Adipose tissue (tissue), 3 donors: ENCODE results near the gene ITGA11. TPM values are rescaled to one million over a fixed set of nuclear protein-coding genes. Genes with fewer than 3 reads are reported as not detected.

ENCODE experiments used
- H3K27ac ChIP-seq: one replicate; pipeline ENCODE4 v1.5.1; 2013; ENCODE audit warnings: low read depth, low read length
- WGBS, 3 donors: extraction: QIAGEN DNeasy Blood & Tissue Kit; methylation state at CpG; one replicate each; pipeline ENCODE4 v1.1.7; 2013; 5-methylcytosine and 5-hydroxymethylcytosine counted together
- polyA plus RNA-seq, 3 donors: library from polyadenylated mRNA; stranded (reverse); fragments of 200-250 nt; gene quantifications; one replicate each; pipeline ENCODE4 v1.2.3, GENCODE V29; 2013
- donor health status: healthy with polysubstance abuse.
- donor health status: Bipolar disorder and iron deficiency.
- donor health status: healthy.

The ITGA11 gene
- polyA plus RNA-seq, 3 donors: 0.44 to 5.1 (median 0.56) TPM

DNA sequence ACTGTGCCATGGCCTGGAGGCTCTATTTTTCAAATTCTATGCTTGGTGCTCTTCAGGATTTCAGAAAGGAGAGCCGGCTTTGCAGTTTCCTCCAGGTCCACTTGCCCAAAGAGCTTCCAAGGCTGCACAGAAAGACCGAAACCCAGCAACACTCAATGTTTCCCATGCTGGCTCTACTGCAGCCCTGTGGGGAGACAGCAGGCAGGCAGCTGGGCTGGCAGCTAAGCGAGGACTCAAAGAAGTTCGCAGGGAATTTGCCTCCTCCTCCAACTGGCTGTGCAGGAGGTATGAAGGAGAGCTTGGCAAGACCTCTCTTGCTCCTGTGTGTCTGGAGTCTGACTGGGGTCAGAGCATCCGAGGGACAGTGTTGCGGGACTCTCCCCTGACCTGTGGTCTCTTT, 17.4 kb upstream of the ITGA11 start:
- H3K27ac ChIP-seq: no peak overlapping the region
- WGBS, 3 donors: 79 to 90% (median 84%) methylated on average over 6 of the region's 6 CpGs

DNA sequence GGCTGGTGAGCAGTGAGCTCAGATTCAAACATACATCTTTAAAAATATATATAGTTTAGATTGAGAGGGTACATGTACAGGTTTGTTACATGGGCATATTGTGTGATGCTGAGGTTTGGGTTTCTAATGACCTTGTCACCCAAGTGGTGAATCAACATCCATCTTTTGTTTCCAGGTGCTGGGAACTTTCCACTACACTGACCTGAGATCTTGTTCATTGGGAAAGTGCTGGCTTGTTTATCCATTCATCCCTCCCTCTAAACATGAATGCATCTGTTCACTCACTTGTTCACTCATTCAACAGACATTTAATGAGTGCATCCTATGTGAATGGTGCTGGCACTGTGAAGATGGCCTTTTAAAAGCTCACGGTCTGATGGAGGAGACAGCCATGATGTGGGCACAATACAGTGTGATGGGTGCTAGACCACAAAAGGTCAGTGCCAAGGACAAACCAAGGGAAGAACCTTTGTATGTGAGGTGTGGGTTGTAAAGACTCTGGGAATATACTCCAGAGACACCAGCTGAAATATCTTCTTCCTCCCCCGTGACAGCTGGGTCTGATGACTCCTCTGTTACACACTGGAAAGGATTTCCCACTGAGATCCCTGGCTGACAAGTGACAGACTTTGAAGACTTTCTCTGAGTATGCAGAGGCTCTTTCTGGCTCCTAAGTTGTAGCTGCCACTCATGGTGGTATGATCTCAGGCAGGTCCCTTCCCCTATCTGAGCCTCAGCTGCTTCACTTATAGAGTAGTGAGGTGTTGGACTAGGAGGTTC, 16.2 kb upstream of the ITGA11 start:
- H3K27ac ChIP-seq: no peak overlapping the region
- 46 to 48% (median 48%) methylated on average over 2 of the region's 2 CpGs for WGBS, 3 donors

DNA sequence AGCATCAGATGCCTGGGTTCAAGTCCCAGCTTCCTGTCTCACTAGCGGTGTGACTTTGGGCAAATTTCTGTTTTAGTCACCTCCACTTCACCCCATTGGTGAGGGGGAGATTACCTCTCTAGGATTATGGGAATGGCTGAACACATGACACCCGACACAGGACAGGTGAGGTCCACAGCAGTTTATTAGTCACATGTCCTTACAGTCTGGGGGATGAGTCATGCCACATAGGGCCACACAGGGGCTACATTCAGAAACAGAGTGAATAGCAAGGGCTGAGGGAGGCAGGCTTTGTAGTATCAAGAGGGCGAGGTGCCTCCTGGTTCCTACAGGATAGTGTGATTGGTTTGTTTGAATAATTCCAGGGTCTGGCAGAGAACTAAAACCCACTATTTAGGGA, 15.2 kb upstream of the ITGA11 start:
- WGBS, 3 donors: 86 to 93% (median 92%) methylated on average over 3 of the region's 3 CpGs

DNA sequence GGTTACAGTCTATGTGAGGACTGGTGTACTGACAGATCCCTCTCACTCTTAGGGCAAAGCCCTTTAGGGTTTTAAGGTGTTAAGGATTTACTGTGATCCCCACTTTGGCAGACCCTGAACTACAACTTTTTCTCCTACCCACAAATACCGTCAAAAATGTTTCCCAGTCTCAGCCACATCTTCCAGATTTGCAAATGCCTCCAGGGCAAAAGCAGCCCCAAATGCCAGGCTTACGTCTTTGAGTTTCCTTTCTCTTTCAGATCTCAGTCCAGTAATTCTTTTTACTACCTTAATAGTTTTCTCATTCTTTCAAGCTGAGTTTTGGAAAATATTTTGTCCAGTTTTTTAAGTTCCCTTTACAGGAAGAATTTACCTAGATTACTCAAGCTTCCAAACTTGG, 13.4 kb upstream of the ITGA11 start:
- no peak overlapping the region for H3K27ac ChIP-seq
- WGBS, 3 donors: 78 to 85% (median 78%) methylated on average over 2 of the region's 2 CpGs

More for the DNA sequence above, 15.2 kb upstream of the ITGA11 start:
- no peak overlapping the region for H3K27ac ChIP-seq

DNA sequence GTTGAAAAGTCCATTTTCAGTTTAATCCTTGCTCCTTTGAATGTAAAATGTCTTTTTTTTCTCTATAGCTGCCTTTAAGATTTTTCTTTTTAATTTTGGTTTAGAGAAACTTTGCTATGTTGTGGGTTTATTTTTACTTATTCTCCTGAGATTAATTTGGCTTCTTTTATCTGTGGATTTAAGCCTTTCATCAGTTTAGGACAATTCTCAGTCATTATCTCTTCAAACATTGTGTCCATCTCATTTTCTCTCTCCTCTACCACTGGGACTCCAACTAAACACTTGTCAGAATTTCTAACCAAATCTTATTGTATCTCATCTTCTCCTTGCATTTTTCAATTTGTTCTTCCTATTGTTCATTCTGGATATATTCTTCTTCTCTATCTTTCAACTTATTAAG, 12.4 kb upstream of the ITGA11 start:
- H3K27ac ChIP-seq: no peak overlapping the region

DNA sequence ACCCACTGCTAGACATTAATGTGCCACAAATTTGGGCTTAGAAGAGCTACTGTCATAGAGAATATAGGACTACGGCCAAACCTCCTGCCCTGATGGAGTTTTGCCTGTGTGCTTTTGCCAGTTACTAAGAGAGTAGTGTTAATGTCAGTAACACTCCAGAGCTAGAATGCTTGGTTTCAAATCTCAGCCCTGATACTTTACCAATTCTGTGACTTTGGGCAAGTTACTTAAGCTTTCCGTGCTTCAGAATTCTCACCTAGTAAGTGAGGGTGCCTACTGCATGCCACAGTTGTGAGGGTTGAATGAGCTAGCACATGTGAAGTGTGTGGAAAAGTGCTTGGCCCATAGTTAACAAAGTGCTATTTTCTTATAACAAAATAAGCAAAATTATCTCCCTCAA, 10.9 kb upstream of the ITGA11 start:
- WGBS, 3 donors: 89 to 95% (median 95%) methylated on average over 2 of the region's 2 CpGs
- no peak overlapping the region for H3K27ac ChIP-seq

DNA sequence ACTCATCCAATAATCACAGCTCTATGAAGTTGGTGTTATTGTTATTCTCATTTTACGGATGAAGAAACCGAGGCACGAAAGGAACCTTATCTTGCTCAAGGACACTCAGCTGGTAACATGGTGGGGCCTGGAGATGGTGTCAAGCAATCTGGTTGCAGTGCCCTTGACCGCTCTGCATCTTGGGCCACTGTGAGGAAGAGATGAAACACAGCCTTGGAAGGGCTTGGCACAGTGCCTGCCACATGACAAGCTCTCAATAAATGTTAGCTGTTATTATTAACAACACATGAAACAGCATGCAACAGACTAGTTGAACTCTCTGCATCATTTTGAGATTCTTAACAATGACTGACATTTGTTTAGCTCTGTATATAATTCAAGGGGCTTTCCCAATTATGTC, 10.1 kb upstream of the ITGA11 start:
- no peak overlapping the region for H3K27ac ChIP-seq
- 77 to 95% (median 88%) methylated on average over 4 of the region's 4 CpGs for WGBS, 3 donors

DNA sequence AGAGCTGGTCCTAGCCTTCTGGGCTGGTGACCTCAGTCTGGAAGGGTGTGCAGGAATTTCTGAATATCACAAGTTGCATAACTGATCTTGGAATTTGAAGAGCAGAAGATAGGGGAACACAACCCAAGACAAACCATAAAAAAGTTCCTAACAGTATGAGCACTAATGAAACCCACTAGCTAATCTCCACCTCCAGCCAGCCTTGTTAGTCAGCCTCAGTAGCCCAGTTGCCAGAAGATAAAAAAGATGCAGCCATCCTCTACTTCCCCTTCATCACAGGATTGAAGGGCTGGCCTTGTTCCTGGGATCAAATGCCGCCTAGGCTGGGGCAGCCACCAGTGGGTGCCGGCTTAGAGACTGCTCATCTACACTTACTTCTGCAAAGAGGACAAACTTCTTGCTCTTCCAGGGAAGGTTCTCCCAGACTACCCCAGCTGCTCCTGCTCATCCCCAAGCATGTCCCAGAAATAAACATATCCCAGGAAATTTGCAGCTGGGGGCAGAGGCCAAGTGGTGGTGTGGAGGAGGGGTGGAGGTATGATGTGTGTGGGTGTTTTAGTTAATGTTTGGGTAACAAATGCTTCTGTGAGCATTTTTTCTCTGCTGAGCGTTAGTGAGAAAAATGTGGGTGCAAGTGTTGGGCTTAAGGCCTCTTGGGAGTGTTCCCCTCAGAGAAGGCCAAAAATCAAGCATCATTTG, 9.2 kb upstream of the ITGA11 start:
- 61 to 65% (median 62%) methylated on average over 3 of the region's 3 CpGs for WGBS, 3 donors
- no peak overlapping the region for H3K27ac ChIP-seq

DNA sequence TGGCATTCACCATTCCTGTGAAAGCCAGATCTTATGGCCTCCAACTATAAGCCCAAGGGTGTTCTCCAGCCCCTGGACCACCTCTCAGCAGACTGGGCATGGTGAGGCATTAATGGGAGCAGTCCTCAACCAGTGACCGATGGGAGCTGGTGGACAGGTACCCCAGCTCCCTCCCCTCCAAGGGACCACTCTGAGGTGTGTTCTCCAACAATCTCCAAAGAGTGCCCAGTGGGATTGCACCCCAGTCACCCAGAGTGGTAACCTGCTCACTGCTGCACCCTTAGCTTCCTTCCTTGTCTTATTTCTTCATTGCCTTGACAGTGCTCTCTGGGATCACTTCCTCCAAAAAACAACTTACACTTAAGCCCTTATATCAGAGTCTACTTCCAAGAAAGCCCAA, 8.2 kb upstream of the ITGA11 start:
- no peak overlapping the region for H3K27ac ChIP-seq
- 90 to 96% (median 93%) methylated on average over 1 of the region's 1 CpG for WGBS, 3 donors

DNA sequence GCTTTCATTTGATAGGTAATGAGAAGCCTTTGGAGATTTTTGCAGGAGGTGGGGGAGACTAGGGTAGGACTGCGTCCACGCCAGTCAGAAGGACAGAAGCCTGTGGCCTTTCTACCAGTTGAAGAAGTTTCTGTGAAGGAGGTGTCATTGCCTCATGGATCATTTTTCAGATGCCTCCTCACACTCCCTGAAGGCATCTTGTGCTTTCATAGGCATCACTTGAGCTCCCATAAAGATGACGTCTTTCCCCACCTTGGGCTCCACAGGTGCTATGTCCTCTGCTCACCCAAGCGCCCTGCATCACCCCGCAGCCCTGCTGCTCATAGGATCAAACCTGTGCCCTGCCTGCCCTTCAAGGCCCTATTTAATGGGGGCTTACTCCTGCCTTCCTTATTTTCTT, 7.5 kb upstream of the ITGA11 start:
- no peak overlapping the region for H3K27ac ChIP-seq
- 84 to 89% (median 84%) methylated on average over 5 of the region's 5 CpGs for WGBS, 3 donors

DNA sequence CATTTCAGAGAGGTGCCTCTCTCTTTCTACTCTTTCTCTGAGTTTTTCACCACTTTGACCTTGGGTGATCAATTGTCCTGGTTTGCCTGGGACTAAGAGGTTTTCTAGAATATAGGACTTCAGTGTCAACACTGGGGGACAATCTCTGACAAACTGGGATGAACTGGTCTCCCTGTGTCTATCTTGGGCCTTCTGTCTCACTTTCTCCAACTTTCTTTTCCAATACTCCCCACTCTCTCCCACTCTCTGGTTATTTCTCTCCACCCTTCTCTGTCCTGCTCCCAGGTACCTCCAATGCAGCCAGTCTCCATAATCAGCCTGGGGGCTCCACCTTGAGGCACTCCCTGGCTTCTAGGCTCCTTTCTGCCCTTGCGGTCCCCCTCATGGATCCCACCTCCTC, 4.7 kb upstream of the ITGA11 start:
- 80 to 86% (median 81%) methylated on average over 1 of the region's 1 CpG for WGBS, 3 donors
- no peak overlapping the region for H3K27ac ChIP-seq

DNA sequence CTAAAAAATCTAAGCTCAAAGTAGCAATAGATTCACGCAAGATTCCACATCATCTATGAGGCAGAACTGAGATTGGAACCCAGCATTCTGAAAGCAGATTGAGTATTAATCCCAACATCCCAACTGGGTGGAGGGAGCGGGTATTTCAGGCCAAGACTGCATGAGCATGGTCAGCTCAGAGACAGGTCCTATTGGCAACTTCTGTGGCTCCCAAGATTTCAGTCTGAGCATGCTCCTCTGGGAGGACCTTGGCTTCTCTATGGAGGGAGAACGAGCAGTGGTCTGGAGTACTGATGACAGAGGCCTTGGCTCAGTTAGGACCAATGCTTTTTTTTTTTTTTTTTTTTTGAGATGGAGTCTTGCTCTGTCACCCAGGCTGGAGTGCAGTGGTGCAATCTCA, 4.0 kb upstream of the ITGA11 start:
- 65 to 73% (median 73%) methylated on average over 3 of the region's 3 CpGs for WGBS, 3 donors
- no peak overlapping the region for H3K27ac ChIP-seq

DNA sequence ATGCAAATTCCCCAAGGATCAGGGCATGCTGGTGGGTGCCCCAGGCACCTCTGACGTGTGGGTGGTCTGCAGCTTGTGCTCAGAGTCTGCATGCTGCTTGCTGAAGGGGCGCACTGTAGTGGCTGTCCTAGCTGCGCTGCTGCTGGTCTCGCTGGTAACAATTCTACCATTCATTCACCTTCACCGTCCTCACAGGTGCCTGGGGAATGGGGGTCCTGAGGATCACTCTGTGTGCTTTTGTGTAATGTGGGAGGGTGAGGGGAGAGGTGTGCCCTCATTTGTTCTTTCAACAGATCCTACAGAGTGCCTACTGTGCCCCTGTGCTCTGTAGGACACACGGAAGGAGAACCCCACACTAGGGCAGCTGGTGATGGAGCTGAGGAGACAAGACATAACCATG, 2.1 kb upstream of the ITGA11 start:
- 68 to 85% (median 83%) methylated on average over 6 of the region's 6 CpGs for WGBS, 3 donors
- no peak overlapping the region for H3K27ac ChIP-seq

DNA sequence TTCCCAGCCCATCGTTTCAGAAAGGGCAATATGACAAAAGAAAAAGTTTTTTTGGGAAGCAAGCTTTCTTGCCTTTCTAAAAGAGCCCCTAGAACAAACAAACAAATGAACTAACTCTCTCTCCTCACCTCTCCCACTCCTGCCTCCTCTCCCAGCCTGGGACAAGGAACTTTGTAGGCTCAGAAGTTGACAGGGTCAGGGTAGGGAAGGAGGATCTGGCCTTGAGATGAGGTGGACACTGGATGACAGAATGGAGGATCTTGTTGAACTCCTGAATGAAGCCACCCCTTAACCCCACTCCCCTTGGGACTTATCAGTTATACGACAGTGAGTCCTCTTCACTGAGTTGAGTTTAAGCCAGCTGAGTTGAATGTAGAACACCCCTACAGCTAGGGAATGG, 1.6 kb upstream of the ITGA11 start:
- no peak overlapping the region for H3K27ac ChIP-seq
- 57 to 64% (median 60%) methylated on average over 2 of the region's 2 CpGs for WGBS, 3 donors

DNA sequence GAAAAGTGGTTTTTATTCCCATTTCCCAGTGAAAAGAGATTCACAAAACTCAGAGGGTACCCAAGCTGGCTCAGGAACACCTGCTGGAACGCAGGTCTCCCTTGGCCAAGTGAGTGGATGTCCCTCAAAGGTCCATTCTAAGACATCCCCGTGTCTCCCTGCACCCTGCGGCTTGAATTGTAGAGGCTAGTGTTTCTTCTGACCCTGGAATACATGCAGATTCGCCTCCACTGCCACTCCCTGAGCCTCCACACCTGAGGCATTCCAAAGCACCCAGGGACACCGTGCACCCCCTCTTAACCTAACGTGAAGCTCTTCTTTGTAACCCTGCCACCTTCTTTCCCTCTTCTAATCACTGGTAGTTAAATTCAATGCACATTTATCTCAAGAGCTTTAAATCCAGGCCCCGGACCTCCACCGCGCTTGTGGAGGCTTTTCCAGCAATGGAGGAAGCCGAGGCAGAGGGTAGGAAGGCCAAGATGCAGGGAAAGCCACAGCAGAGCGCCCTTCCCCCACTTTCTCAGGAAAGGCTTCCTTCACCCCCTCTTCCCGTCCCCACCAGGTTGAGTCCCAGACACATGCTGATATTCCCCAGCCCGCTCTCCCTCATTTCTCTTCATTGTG, 590 bp upstream of the ITGA11 start:
- no peak overlapping the region for H3K27ac ChIP-seq
- WGBS, 3 donors: 62 to 65% (median 63%) methylated on average over 13 of the region's 13 CpGs

DNA sequence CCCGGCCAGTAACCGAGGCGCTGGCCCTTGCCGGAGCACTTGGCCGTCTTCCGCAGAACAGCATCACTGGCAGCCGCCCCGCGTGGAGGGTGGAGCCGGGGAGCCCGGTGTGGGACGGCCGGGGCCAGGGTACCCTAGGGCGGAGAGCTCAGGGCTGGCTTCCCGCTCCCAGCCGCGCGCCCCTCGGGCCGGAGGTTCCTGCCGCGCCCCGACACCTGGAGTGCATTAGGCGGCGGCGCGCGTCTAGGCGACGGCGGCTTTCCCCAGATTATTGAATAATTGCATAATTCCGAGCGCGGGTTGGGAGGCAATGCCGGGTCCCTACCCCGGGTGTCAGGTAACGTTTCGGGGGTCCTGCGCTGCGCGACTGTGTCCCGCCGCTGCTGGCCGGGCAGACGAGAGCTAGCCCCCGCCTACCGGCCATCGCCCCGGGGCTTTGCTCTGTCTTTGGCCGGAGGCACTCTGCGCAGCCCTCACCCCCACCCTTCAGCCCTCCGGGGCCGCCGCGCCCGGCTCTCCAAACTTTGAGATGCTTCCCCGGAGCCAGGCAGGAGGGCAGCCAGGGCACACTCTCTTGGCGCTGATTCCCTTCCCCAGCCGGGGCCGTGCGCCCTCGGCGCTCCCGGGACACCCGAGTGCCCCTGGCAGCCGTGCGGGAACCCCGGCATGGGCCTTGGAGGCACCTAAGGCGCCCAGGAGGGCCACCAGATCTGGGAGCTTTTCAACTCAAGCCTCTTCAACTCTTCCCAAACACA, 749 bp downstream of the ITGA11 start:
- H3K27ac ChIP-seq: no peak overlapping the region

DNA sequence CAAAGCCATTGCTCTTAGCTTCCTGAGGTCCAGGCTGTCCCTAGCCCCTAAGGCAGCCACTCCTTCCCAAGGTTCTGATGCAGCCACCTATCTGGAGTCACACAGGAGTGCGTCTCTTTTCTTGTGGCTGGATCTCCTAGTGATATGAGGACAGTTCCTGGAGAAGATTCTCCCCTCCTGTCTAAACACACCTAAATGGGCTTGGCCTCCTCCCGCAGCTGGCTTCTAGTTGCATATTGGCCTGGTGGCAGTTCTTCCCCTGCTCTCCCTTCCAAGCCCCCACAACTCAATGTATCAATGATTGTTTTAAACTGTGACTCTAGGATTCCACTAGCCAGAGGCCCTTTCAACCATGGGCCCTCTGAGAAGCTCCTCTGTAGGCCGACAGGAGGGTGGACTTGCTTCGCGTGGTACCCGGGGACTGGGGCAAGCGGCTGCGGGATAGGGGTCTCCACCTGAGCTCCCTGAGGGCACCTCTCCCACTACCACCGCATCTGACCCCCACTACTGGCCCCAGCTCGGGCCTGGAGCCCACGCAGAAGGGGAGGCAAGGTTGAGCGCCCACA, 1.4 kb downstream of the ITGA11 start:
- H3K27ac ChIP-seq: no peak overlapping the region
- 59 to 75% (median 68%) methylated on average over 12 of the region's 12 CpGs for whole genome bisulfite sequencing, 3 donors

More for the DNA sequence above, 749 bp downstream of the ITGA11 start:
- 3 to 6% (median 4%) methylated on average over 61 to 69 of the region's 69 CpGs for WGBS, 3 donors

DNA sequence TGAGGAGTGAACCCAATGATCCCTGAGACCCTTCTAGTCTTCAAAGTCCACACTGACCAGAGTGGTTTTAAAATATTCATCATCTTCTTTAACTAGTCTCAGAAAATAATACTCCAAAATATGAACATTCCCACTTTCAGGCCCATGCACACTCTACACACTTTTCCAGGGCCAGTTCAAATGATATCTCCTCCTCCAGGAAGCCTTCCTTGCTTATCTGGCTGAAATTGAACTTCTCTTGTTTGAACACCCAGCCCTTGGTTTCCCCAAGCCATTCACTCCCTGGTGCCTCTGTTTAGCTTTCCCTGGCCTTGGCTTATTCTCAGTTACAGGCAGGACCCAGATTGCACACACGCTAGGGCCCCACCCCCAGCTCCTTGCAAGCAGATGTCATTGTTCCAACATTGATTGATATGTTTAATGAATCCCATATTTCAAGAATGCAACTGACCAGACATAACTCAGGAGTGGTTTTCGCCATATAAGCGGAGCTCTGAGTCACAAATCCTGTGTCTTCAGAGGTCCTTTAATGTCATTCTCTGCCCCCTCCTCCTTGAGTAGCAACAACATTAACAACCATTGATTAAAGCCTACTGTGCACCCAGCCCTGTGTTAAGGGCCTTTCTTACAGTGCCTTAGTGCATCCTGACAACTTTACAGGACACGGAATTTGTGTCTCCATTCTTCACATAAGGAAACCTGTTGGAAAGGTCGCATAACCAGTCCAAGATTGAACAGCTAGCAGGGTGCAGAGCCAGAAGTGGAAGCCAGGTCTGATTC, 2.1 kb downstream of the ITGA11 start:
- no peak overlapping the region for H3K27ac ChIP-seq
- WGBS, 3 donors: 92 to 96% (median 93%) methylated on average over 5 of the region's 5 CpGs
